A549 (cell line): ENCODE data around the gene NGEF. TPM values are rescaled to one million over a fixed set of nuclear protein-coding genes. Genes with fewer than 3 reads are reported as not detected.

ENCODE experiments used
- ATAC-seq, 2 experiments: fragments of 200-7000 bp in 1 of 2; fragments of >200 bp in 1 of 2; cut with Nextera tagmentation in 1 of 2; cut with Tn5 transposase in 1 of 2; 3 replicates each; pipeline versions ENCODE4 v1.8.0 to v1.9.1; 2018 to 2020; ENCODE audit warnings: mild to moderate bottlenecking in 1 of 2, moderate library complexity in 1 of 2
- CTCF ChIA-PET: fragments of 300-600 bp; sonication (Branson Sonifier 250); formaldehyde crosslinking; extraction: SDS; loops from one replicate; lab custom pipeline; 2021; ENCODE audit warnings: antibody characterized with exemption, inconsistent platforms; lab: Yijun Ruan, JAX
- POLR2A ChIA-PET: fragments of 350-600 bp; formaldehyde crosslinking; extraction: SDS; loops from one replicate; lab custom pipeline; 2021; ENCODE audit warnings: antibody characterized with exemption, inconsistent platforms; lab: Yijun Ruan, JAX
- DNase-seq, 2 experiments: peaks; one replicate each; pipeline versions ENCODE4 v3.0.0 to v3.0.0-alpha.2; 2011 to 2016; ENCODE audit warnings: low read depth in 1 of 2, low spot score in 1 of 2
- FAIRE-seq: peaks from 2 replicates; lab custom pipeline; 2011; peaks lifted over from hg19 to GRCh38; lab: Jason Lieb, UNC
- H3K27ac ChIP-seq, 2 experiments: fragments of >200 bp; sonication (Bioruptor Twin); formaldehyde crosslinking; 3 replicates each; pipeline ENCODE4 v1.5.1; 2016 to 2017
- H3K4me1 ChIP-seq: fragments of >200 bp; sonication (Bioruptor Twin); formaldehyde crosslinking; 3 replicates; pipeline ENCODE4 v1.6.1; 2016
- H3K4me2 ChIP-seq: fragments of >200 bp; sonication (Bioruptor Twin); formaldehyde crosslinking; 3 replicates; pipeline ENCODE4 v1.6.1; 2016
- H3K4me3 ChIP-seq: fragments of >200 bp; sonication (Bioruptor Twin); formaldehyde crosslinking; 3 replicates; pipeline ENCODE4 v1.5.1; 2016
- H3K9me3 ChIP-seq: fragments of >200 bp; sonication (Bioruptor Twin); formaldehyde crosslinking; 3 replicates; pipeline ENCODE4 v1.6.1; 2016
- CBX8 ChIP-seq: fragments of 200-600 bp; sonication (generic); IDR thresholded peaks from 2 replicates; pipeline ENCODE4 v1.6.1; 2016
- EHF ChIP-seq: fragments of 250-450 bp; sonication (Bioruptor Pico); IDR thresholded peaks from 2 replicates; pipeline ENCODE4 v1.5.0; 2020; ENCODE audit warnings: mild to moderate bottlenecking
- EHMT2 ChIP-seq: fragments of 200-600 bp; sonication (generic); IDR thresholded peaks from 2 replicates; pipeline ENCODE4 v1.6.1; 2016; ENCODE audit warnings: antibody characterized with exemption, low read depth, mild to moderate bottlenecking, moderate library complexity
- FOXS1 ChIP-seq: fragments of 250-450 bp; sonication (Bioruptor Pico); IDR thresholded peaks from 2 replicates; pipeline ENCODE4 v1.5.0; 2020; ENCODE audit warnings: mild to moderate bottlenecking, moderate library complexity
- GATA3 ChIP-seq: IDR thresholded peaks from 2 replicates; pipeline ENCODE4 v1.6.1; 2012; ENCODE audit warnings: borderline replicate concordance
- HDAC2 ChIP-seq: fragments of 200-600 bp; sonication (generic); IDR thresholded peaks from 2 replicates; pipeline ENCODE4 v1.6.1; 2016
- HEYL ChIP-seq: fragments of 250-450 bp; sonication (Bioruptor Pico); IDR thresholded peaks from 2 replicates; pipeline ENCODE4 v1.8.0; 2021; ENCODE audit warnings: mild to moderate bottlenecking, moderate library complexity
- HOXA7 ChIP-seq: fragments of 250-450 bp; sonication (Bioruptor Pico); IDR thresholded peaks from 2 replicates; pipeline ENCODE4 v1.5.0; 2020; ENCODE audit warnings: mild to moderate bottlenecking, moderate library complexity
- HOXB5 ChIP-seq: fragments of 250-450 bp; sonication (Bioruptor Pico); IDR thresholded peaks from 2 replicates; pipeline ENCODE4 v1.5.0; 2020; ENCODE audit warnings: mild to moderate bottlenecking, moderate library complexity
- JUN ChIP-seq, 2 experiments: fragments of >200 bp; sonication (Bioruptor Twin); formaldehyde crosslinking; IDR thresholded peaks; 2 replicates in 1 of 2; 3 replicates in 1 of 2; pipeline ENCODE4 v1.6.1; 2016 to 2017
- MAZ ChIP-seq: fragments of 150-350 bp; IDR thresholded peaks from 2 replicates; pipeline ENCODE4 v1.6.1; 2014; ENCODE audit warnings: antibody characterized with exemption, low read depth, low read length, borderline replicate concordance
- RFX5 ChIP-seq: fragments of 450-650 bp; IDR thresholded peaks from 2 replicates; pipeline ENCODE4 v1.7.1; 2014; ENCODE audit warnings: antibody characterized with exemption, mild to moderate bottlenecking, moderate library complexity
- RNF2 ChIP-seq: fragments of 200-600 bp; sonication (generic); IDR thresholded peaks from 2 replicates; pipeline ENCODE4 v1.6.1; 2016; ENCODE audit warnings: low read depth, mild to moderate bottlenecking, antibody characterized with exemption, moderate library complexity, borderline replicate concordance
- SREBF2 ChIP-seq: fragments of 450-650 bp; IDR thresholded peaks from 2 replicates; pipeline ENCODE4 v1.6.1; 2014; ENCODE audit warnings: mild to moderate bottlenecking, moderate library complexity
- ZFP36 ChIP-seq: fragments of 450-650 bp; IDR thresholded peaks from 2 replicates; pipeline ENCODE4 v1.6.1; 2014; ENCODE audit warnings: borderline replicate concordance; ENCODE audit not compliant: partially characterized antibody
- WGBS: methylation state at CpG from one replicate; pipeline ENCODE4 v1.1.6; 2017; ENCODE audit errors: missing lambda C conversion rate; 5-methylcytosine and 5-hydroxymethylcytosine counted together
- polyA plus RNA-seq, 4 experiments: library from polyadenylated mRNA; depleted of rRNA in 3 of 4; stranded (reverse); fragments of >200 nt; fragmentation: RNase III in 1 of 4; extraction: RNeasy Plus Mini Kit Qiagen cat#74134 plus additional on column Dnase treatment in 1 of 4; gene quantifications; 2 replicates in 3 of 4; 3 replicates in 1 of 4; pipeline ENCODE4 v1.2.3, GENCODE V29; 2011 to 2017
- TF ChIP-seq, protein P1 (sequence below): fragments of 150-350 bp; IDR thresholded peaks from 2 replicates; pipeline ENCODE4 v1.6.1; 2014; ENCODE audit warnings: low read depth, mild to moderate bottlenecking, low read length
- TF ChIP-seq, protein P2 (sequence below): fragments of >200 bp; sonication (Bioruptor Twin); formaldehyde crosslinking; IDR thresholded peaks from 2 replicates; pipeline ENCODE4 v1.6.1; 2016
- TF ChIP-seq, protein P3 (sequence below): IDR thresholded peaks from 2 replicates; pipeline ENCODE4 v1.6.1; 2012
- TF ChIP-seq, protein P4 (sequence below): IDR thresholded peaks from 2 replicates; pipeline ENCODE4 v1.6.1; 2012; ENCODE audit warnings: low read depth, borderline replicate concordance
- TF ChIP-seq, protein P5 (sequence below): fragments of 200-600 bp; sonication (generic); IDR thresholded peaks from 2 replicates; pipeline ENCODE4 v1.6.1; 2016; ENCODE audit warnings: antibody characterized with exemption, mild to moderate bottlenecking, moderate library complexity

Gene NGEF
- polyA plus RNA-seq, 2 of the 4 experiments (the other 2 are of a cell fraction): 8.1 to 9.7 TPM

DNA sequence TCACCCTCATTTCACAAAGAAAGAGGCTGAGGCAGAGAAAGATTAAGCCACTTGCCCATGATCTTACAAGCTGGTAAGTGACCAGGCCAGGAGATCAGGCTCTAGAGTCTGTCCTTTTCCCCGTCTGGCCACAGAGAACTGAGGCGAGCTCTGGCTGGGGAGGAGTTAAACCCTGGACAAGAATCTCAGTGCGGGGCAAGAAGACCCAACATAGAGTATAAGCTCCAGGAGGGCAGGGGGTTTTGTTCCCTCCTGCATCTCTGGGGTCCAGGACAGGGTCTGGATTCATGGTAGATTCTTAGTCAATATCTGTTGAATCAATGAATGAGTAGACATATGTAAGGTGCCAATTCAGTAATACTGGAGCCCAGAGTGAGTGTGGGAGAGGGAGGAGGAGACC lies 34.1 kb upstream of the NGEF start:
- POLR2A ChIA-PET: no interaction called here
- no peak overlapping the region for H3K4me3 ChIP-seq
- TF ChIP-seq, protein P1, sequence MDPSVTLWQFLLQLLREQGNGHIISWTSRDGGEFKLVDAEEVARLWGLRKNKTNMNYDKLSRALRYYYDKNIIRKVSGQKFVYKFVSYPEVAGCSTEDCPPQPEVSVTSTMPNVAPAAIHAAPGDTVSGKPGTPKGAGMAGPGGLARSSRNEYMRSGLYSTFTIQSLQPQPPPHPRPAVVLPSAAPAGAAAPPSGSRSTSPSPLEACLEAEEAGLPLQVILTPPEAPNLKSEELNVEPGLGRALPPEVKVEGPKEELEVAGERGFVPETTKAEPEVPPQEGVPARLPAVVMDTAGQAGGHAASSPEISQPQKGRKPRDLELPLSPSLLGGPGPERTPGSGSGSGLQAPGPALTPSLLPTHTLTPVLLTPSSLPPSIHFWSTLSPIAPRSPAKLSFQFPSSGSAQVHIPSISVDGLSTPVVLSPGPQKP: no peak
- no peak for TF ChIP-seq MAZ
- TF ChIP-seq, protein P2, sequence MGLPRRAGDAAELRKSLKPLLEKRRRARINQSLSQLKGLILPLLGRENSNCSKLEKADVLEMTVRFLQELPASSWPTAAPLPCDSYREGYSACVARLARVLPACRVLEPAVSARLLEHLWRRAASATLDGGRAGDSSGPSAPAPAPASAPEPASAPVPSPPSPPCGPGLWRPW: no peak
- TF ChIP-seq EHF (CRISPR knock-in tag): no peak
- TF ChIP-seq HOXB5: no peak
- TF ChIP-seq GATA3: no peak
- TF ChIP-seq RFX5: no peak
- no peaks in the 10 kb centered on the region for H3K9me3 ChIP-seq
- ATAC-seq: no peak
- 0 out of 3 replicates have a peak, but pooled peaks cover 6% of the 10 kb centered on the region for H3K4me1 ChIP-seq
- no peak for FAIRE-seq
- CTCF ChIA-PET: interaction anchor here (0.6 to 2.8 kb wide), 6 partner anchors 10 to 196 kb away, joined by 3 to 12 read pairs (median 3); partner anchors contain the start of gene INPP5D
- no peak overlapping the region for H3K27ac ChIP-seq
- WGBS: 79% methylated on average over 3 of the region's 3 CpGs
- H3K4me2 ChIP-seq: no peak overlapping the region
- DNase-seq: no peak

DNA sequence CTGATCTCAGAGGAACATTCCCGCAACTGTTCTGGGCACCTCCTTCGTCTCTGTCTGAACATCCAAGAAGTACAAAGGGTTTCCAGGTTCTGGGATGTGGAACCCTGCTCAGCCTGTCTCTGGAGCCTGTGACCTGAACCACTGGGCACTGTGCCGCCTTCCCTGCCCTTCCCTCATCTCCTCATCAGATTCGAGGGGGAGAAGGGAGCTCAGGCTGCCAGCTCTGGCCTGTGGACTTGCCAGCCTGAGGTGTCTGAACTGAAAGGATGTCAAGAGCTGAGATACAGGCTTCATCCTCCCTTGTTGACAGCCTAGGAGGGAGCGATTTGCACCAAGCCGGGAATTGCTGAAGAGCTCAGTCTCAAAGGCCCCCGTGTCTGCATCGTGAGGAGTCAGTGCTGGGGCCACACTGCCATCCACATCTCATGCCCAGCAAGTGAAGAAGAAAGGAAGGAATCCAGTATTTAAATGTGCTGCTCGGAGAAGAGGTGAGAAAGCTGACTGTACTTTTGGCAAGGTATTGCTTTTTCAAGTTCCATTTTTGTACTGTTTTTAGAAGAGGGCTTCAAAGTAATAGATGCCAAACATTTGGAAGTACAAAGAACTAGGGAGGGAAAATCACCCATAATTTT lies 32.0 kb upstream of the NGEF start:
- Histone ChIP-seq H3K27ac (no peak overlapping the region), H3K4me3 (no peak overlapping the region), H3K9me3 (no peaks in the 10 kb centered on the region), H3K4me2 (no peak overlapping the region)
- ChIA-PET POLR2A (no interaction called here), CTCF (interaction anchor here (1.0 to 5.4 kb wide), 3 partner anchors 9 to 16 kb away, joined by 4 to 39 read pairs (median 5); partner anchors contain the start of gene INPP5D)
- DNase-seq (no peak), ATAC-seq (no peak; a peak in 1 of 6 replicates), FAIRE-seq (no peak)
- WGBS: 78% methylated on average over 9 of the region's 9 CpGs
- TF ChIP-seq FOXS1 (CRISPR knock-in tag) (no peak), ZFP36 (no peak), EHMT2 (no peak), SREBF2 (no peak), HDAC2 (no peak), JUN (IDR thresholded peaks at IDR 0.05) (no peak), RNF2 (no peak), GATA3 (no peak), HEYL (CRISPR knock-in tag) (no peak), CBX8 (no peak), HOXA7 (no peak)
- TF ChIP-seq, protein P3, sequence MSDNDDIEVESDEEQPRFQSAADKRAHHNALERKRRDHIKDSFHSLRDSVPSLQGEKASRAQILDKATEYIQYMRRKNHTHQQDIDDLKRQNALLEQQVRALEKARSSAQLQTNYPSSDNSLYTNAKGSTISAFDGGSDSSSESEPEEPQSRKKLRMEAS: no peak
- TF ChIP-seq, protein P4, sequence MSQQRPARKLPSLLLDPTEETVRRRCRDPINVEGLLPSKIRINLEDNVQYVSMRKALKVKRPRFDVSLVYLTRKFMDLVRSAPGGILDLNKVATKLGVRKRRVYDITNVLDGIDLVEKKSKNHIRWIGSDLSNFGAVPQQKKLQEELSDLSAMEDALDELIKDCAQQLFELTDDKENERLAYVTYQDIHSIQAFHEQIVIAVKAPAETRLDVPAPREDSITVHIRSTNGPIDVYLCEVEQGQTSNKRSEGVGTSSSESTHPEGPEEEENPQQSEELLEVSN: no peak
- TF ChIP-seq, protein P5, sequence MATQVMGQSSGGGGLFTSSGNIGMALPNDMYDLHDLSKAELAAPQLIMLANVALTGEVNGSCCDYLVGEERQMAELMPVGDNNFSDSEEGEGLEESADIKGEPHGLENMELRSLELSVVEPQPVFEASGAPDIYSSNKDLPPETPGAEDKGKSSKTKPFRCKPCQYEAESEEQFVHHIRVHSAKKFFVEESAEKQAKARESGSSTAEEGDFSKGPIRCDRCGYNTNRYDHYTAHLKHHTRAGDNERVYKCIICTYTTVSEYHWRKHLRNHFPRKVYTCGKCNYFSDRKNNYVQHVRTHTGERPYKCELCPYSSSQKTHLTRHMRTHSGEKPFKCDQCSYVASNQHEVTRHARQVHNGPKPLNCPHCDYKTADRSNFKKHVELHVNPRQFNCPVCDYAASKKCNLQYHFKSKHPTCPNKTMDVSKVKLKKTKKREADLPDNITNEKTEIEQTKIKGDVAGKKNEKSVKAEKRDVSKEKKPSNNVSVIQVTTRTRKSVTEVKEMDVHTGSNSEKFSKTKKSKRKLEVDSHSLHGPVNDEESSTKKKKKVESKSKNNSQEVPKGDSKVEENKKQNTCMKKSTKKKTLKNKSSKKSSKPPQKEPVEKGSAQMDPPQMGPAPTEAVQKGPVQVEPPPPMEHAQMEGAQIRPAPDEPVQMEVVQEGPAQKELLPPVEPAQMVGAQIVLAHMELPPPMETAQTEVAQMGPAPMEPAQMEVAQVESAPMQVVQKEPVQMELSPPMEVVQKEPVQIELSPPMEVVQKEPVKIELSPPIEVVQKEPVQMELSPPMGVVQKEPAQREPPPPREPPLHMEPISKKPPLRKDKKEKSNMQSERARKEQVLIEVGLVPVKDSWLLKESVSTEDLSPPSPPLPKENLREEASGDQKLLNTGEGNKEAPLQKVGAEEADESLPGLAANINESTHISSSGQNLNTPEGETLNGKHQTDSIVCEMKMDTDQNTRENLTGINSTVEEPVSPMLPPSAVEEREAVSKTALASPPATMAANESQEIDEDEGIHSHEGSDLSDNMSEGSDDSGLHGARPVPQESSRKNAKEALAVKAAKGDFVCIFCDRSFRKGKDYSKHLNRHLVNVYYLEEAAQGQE: no peak
- TF ChIP-seq, all 56 proteins: peak for 0
- no peaks in the 10 kb centered on the region for H3K4me1 ChIP-seq
